Measurements from ENCODE around the gene CLEC1B.
"Not testable (repeated sequence)": the region's sequence is repeated elsewhere in the genome, so short reads cannot be mapped to it uniquely, and the experiment has no call there.

Gene CLEC1B

DNA sequence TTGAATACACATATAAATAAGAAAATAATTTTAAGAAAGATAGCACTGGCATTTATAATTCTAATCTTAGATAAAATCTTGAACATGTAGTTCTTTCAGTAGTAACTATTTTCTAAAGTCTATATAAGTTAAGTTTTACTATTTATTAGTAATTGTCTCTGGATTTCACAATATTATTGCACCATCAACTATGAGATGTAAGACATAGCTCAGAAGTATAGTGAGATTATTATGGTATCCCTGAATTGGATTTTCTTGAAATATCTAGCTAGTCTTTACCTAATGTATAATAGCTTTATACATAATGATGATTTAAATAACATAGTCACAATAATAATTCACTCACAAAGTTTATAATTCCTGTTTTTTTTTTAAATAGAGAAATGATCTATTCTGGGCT, 21.0 kb downstream of the CLEC1B start:
- no peak overlapping the region for H3K9ac ChIP-seq (ENCODE audit: low read length in 5 of 5)
- H3K27me3 ChIP-seq (ENCODE audit: control insufficient read depth in 5 of 5, insufficient read depth in 4 of 5, low read length in 5 of 5) = no peaks in the 10 kb centered on the region
- no peak overlapping the region for H3K4me3 ChIP-seq (ENCODE audit: low read depth in 1 of 5, low read length in 5 of 5)
- no peaks in the 10 kb centered on the region for H3K36me3 ChIP-seq (ENCODE audit: control insufficient read depth in 5 of 5, insufficient read depth in 5 of 5, low read length in 5 of 5)
- no peaks in the 10 kb centered on the region for H3K9me3 ChIP-seq (ENCODE audit: control insufficient read depth in 5 of 5, low read length in 5 of 5)
- no peaks in the 10 kb centered on the region for H3K4me1 ChIP-seq (ENCODE audit: control insufficient read depth in 5 of 5, insufficient read depth in 5 of 5, low read length in 5 of 5)
- no peak overlapping the region for H3K27ac ChIP-seq (ENCODE audit: low read depth, low read length)

DNA sequence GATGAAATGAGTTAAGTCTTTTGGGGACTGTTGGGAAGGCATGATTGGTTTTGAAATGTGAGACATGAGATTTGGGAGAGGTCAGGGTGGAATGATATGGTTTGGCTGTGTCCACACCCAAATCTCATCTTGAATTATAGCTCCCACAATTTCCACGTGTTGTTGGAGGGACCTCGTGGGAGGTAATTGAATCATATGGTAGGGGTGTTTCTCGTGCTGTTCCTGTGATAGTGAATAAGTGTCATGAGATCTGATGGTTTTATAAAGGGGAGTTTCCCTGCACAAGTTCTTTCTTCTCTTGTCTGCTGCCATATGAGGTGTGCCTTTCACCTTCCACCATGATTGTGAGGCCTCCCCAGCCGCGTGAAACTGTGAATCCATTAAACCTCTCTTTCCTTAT, 22.3 kb downstream of the CLEC1B start:
- H3K4me1 ChIP-seq (ENCODE audit: control insufficient read depth in 5 of 5, insufficient read depth in 5 of 5, low read length in 5 of 5); H3K9me3 ChIP-seq (ENCODE audit: control insufficient read depth in 5 of 5, low read length in 5 of 5); H3K9ac ChIP-seq (ENCODE audit: low read length in 5 of 5); H3K36me3 ChIP-seq (ENCODE audit: control insufficient read depth in 5 of 5, insufficient read depth in 5 of 5, low read length in 5 of 5); H3K4me3 ChIP-seq (ENCODE audit: low read depth in 1 of 5, low read length in 5 of 5); H3K27ac ChIP-seq (ENCODE audit: low read depth, low read length); H3K27me3 ChIP-seq (ENCODE audit: control insufficient read depth in 5 of 5, insufficient read depth in 4 of 5, low read length in 5 of 5): not testable (repeated sequence)

GRCh38 chr12:9975614-9976013, 23.3 kb downstream of the CLEC1B start:
- Histone ChIP-seq H3K27me3 (ENCODE audit: control insufficient read depth in 5 of 5, insufficient read depth in 4 of 5, low read length in 5 of 5) (no peaks in the 10 kb centered on the region), H3K9ac (ENCODE audit: low read length in 5 of 5) (no peak overlapping the region), H3K4me1 (ENCODE audit: control insufficient read depth in 5 of 5, insufficient read depth in 5 of 5, low read length in 5 of 5) (no peaks in the 10 kb centered on the region), H3K4me3 (ENCODE audit: low read depth in 1 of 5, low read length in 5 of 5) (no peak overlapping the region), H3K27ac (ENCODE audit: low read depth, low read length) (no peak overlapping the region), H3K9me3 (ENCODE audit: control insufficient read depth in 5 of 5, low read length in 5 of 5) (no peaks in the 10 kb centered on the region), H3K36me3 (ENCODE audit: control insufficient read depth in 5 of 5, insufficient read depth in 5 of 5, low read length in 5 of 5) (no peaks in the 10 kb centered on the region)

- not testable (repeated sequence) for H3K27me3 ChIP-seq (ENCODE audit: control insufficient read depth in 5 of 5, insufficient read depth in 4 of 5, low read length in 5 of 5); H3K9ac ChIP-seq (ENCODE audit: low read length in 5 of 5); H3K27ac ChIP-seq (ENCODE audit: low read depth, low read length); H3K36me3 ChIP-seq (ENCODE audit: control insufficient read depth in 5 of 5, insufficient read depth in 5 of 5, low read length in 5 of 5); H3K9me3 ChIP-seq (ENCODE audit: control insufficient read depth in 5 of 5, low read length in 5 of 5); H3K4me1 ChIP-seq (ENCODE audit: control insufficient read depth in 5 of 5, insufficient read depth in 5 of 5, low read length in 5 of 5); H3K4me3 ChIP-seq (ENCODE audit: low read depth in 1 of 5, low read length in 5 of 5)
Measured at GRCh38 chr12:9974731-9975130, 24.2 kb downstream of the CLEC1B start.

DNA sequence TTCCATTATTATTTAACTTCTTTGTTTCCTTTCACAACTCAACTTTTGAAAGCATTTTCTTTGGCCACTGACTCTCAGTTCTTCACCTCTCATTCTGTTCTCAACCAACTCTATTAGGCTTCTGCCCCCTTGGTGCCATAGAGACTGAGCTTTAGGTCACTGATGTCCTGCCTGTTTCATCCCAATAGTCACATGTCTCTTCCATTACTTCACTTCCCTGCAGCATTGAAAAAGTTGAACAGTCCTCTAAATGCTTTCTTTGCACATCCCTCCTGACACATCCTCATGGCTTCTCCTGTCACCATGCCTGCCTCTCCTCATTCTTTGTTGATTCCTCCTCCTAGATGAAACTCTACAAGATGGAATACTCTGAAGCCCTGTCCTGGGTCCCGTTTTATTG, 25.0 kb downstream of the CLEC1B start:
- no peak overlapping the region for H3K27ac ChIP-seq (ENCODE audit: low read depth, low read length)
- no peaks in the 10 kb centered on the region for H3K9me3 ChIP-seq (ENCODE audit: control insufficient read depth in 5 of 5, low read length in 5 of 5)
- no peak overlapping the region for H3K4me3 ChIP-seq (ENCODE audit: low read depth in 1 of 5, low read length in 5 of 5)
- H3K27me3 ChIP-seq (ENCODE audit: control insufficient read depth in 5 of 5, insufficient read depth in 4 of 5, low read length in 5 of 5) = no peaks in the 10 kb centered on the region
- H3K4me1 ChIP-seq (ENCODE audit: control insufficient read depth in 5 of 5, insufficient read depth in 5 of 5, low read length in 5 of 5) = no peaks in the 10 kb centered on the region
- no peak overlapping the region for H3K9ac ChIP-seq (ENCODE audit: low read length in 5 of 5)
- no peaks in the 10 kb centered on the region for H3K36me3 ChIP-seq (ENCODE audit: control insufficient read depth in 5 of 5, insufficient read depth in 5 of 5, low read length in 5 of 5)

- Histone ChIP-seq H3K27me3 (ENCODE audit: control insufficient read depth in 5 of 5, insufficient read depth in 4 of 5, low read length in 5 of 5) (no peaks in the 10 kb centered on the region), H3K36me3 (ENCODE audit: control insufficient read depth in 5 of 5, insufficient read depth in 5 of 5, low read length in 5 of 5) (no peaks in the 10 kb centered on the region), H3K9ac (ENCODE audit: low read length in 5 of 5) (no peak within 1 kb of the TSS), H3K27ac (ENCODE audit: low read depth, low read length) (no peak within 1 kb of the TSS), H3K4me1 (ENCODE audit: control insufficient read depth in 5 of 5, insufficient read depth in 5 of 5, low read length in 5 of 5) (no peaks in the 10 kb centered on the region), H3K9me3 (ENCODE audit: control insufficient read depth in 5 of 5, low read length in 5 of 5) (no peaks in the 10 kb centered on the region), H3K4me3 (ENCODE audit: low read depth in 1 of 5, low read length in 5 of 5) (no peak within 1 kb of the TSS)
Measured at GRCh38 chr12:9971181-9971580, 27.7 kb downstream of the CLEC1B start, which contains the start of gene CLEC12A. CLEC12A (plus strand) TSS chr12:9971409; CDS start chr12:9971597, 188 bp downstream.

GRCh38 chr12:9969673-9970072, 29.2 kb downstream of the CLEC1B start:
- Histone ChIP-seq H3K9ac (ENCODE audit: low read length in 5 of 5) (no peak overlapping the region), H3K9me3 (ENCODE audit: control insufficient read depth in 5 of 5, low read length in 5 of 5) (no peaks in the 10 kb centered on the region), H3K27ac (ENCODE audit: low read depth, low read length) (no peak overlapping the region), H3K4me3 (ENCODE audit: low read depth in 1 of 5, low read length in 5 of 5) (no peak overlapping the region), H3K4me1 (ENCODE audit: control insufficient read depth in 5 of 5, insufficient read depth in 5 of 5, low read length in 5 of 5) (no peaks in the 10 kb centered on the region), H3K36me3 (ENCODE audit: control insufficient read depth in 5 of 5, insufficient read depth in 5 of 5, low read length in 5 of 5) (no peaks in the 10 kb centered on the region), H3K27me3 (ENCODE audit: control insufficient read depth in 5 of 5, insufficient read depth in 4 of 5, low read length in 5 of 5) (no peaks in the 10 kb centered on the region)

- no peaks in the 10 kb centered on the region for H3K36me3 ChIP-seq (ENCODE audit: control insufficient read depth in 5 of 5, insufficient read depth in 5 of 5, low read length in 5 of 5)
- H3K9me3 ChIP-seq (ENCODE audit: control insufficient read depth in 5 of 5, low read length in 5 of 5) = no peaks in the 10 kb centered on the region
- no peaks in the 10 kb centered on the region for H3K27me3 ChIP-seq (ENCODE audit: control insufficient read depth in 5 of 5, insufficient read depth in 4 of 5, low read length in 5 of 5)
- no peak overlapping the region for H3K4me3 ChIP-seq (ENCODE audit: low read depth in 1 of 5, low read length in 5 of 5)
- no peak overlapping the region for H3K27ac ChIP-seq (ENCODE audit: low read depth, low read length)
- H3K9ac ChIP-seq (ENCODE audit: low read length in 5 of 5) = no peak overlapping the region
- no peaks in the 10 kb centered on the region for H3K4me1 ChIP-seq (ENCODE audit: control insufficient read depth in 5 of 5, insufficient read depth in 5 of 5, low read length in 5 of 5)
Measured at GRCh38 chr12:9961901-9962300, 37.0 kb downstream of the CLEC1B start.

GRCh38 chr12:9961106-9961505, 37.8 kb downstream of the CLEC1B start:
- Histone ChIP-seq H3K4me1 (ENCODE audit: control insufficient read depth in 5 of 5, insufficient read depth in 5 of 5, low read length in 5 of 5) (no peaks in the 10 kb centered on the region), H3K9me3 (ENCODE audit: control insufficient read depth in 5 of 5, low read length in 5 of 5) (no peaks in the 10 kb centered on the region), H3K36me3 (ENCODE audit: control insufficient read depth in 5 of 5, insufficient read depth in 5 of 5, low read length in 5 of 5) (no peaks in the 10 kb centered on the region), H3K27ac (ENCODE audit: low read depth, low read length) (no peak overlapping the region), H3K4me3 (ENCODE audit: low read depth in 1 of 5, low read length in 5 of 5) (no peak overlapping the region), H3K27me3 (ENCODE audit: control insufficient read depth in 5 of 5, insufficient read depth in 4 of 5, low read length in 5 of 5) (no peaks in the 10 kb centered on the region), H3K9ac (ENCODE audit: low read length in 5 of 5) (no peak overlapping the region)

DNA sequence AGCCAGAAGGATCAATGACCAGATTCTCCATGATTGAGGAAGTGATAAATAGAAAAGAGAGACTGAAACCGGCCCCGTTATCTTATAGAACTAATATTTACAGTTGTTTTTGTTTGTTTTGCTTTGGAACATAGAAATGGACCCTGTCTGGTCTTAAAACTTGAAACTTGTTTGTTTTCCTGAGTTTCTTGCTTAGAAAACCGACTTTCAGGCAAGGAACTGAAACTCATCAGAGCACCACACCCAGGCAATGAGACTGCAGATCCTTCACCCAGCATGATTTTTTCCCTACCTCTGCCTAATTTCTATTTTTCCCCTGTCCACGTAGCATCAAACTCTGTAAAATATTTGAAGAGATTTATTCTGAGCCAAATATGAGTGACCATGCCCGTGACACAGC, 38.3 kb downstream of the CLEC1B start:
- no peaks in the 10 kb centered on the region for H3K4me1 ChIP-seq (ENCODE audit: control insufficient read depth in 5 of 5, insufficient read depth in 5 of 5, low read length in 5 of 5)

GRCh38 chr12:9957834-9958233, 41.1 kb downstream of the CLEC1B start:
- no peaks in the 10 kb centered on the region for H3K9me3 ChIP-seq (ENCODE audit: control insufficient read depth in 5 of 5, low read length in 5 of 5)
- H3K4me3 ChIP-seq (ENCODE audit: low read depth in 1 of 5, low read length in 5 of 5) = no peak overlapping the region
- H3K27ac ChIP-seq (ENCODE audit: low read depth, low read length) = no peak overlapping the region
- no peaks in the 10 kb centered on the region for H3K27me3 ChIP-seq (ENCODE audit: control insufficient read depth in 5 of 5, insufficient read depth in 4 of 5, low read length in 5 of 5)
- no peak overlapping the region for H3K9ac ChIP-seq (ENCODE audit: low read length in 5 of 5)
- no peaks in the 10 kb centered on the region for H3K36me3 ChIP-seq (ENCODE audit: control insufficient read depth in 5 of 5, insufficient read depth in 5 of 5, low read length in 5 of 5)
- no peaks in the 10 kb centered on the region for H3K4me1 ChIP-seq (ENCODE audit: control insufficient read depth in 5 of 5, insufficient read depth in 5 of 5, low read length in 5 of 5)

More for the DNA sequence above, 38.3 kb downstream of the CLEC1B start:
- Histone ChIP-seq H3K4me3 (ENCODE audit: low read depth in 1 of 5, low read length in 5 of 5) (no peak overlapping the region), H3K9ac (ENCODE audit: low read length in 5 of 5) (no peak overlapping the region), H3K9me3 (ENCODE audit: control insufficient read depth in 5 of 5, low read length in 5 of 5) (no peaks in the 10 kb centered on the region), H3K27me3 (ENCODE audit: control insufficient read depth in 5 of 5, insufficient read depth in 4 of 5, low read length in 5 of 5) (no peaks in the 10 kb centered on the region), H3K27ac (ENCODE audit: low read depth, low read length) (no peak overlapping the region), H3K36me3 (ENCODE audit: control insufficient read depth in 5 of 5, insufficient read depth in 5 of 5, low read length in 5 of 5) (no peaks in the 10 kb centered on the region)

All from subcutaneous abdominal adipose tissue (tissue), 5 donors.